Measurements from ENCODE around the gene EXOC4.
"Not testable (repeated sequence)": the region's sequence is repeated elsewhere in the genome, so short reads cannot be mapped to it uniquely, and the experiment has no call there.

The EXOC4 gene

DNA sequence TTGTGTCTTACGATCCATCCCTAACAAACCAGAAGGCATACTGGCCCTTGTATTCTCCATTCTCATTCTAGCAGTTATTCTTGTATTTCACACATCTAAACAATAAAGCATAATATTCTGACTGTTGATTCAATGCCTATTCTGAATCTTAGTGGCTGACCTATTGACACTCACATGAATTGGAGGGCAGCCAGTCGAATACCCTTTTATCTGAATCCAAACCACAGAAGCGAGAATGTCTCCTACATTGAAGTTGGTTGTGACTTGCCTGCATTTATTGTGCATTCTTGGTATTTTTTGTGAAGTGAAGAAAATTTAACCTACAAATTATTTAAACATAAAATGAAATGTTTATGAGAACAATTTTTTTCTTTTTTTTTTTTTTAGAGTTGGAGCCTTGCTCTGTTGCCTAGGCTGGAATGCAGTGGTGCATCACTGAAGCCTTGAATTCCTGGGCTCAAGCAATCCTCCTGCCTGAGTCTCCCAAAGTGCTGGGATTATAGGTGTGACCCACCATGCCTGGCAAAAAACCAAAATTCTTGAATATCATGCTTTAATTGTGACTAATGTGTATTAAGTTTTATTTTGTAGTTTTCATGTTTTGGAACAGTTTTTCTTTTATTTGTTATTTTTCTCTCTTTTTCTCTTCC lies 22.7 kb downstream of the EXOC4 start:
- no peak for DNase-seq

DNA sequence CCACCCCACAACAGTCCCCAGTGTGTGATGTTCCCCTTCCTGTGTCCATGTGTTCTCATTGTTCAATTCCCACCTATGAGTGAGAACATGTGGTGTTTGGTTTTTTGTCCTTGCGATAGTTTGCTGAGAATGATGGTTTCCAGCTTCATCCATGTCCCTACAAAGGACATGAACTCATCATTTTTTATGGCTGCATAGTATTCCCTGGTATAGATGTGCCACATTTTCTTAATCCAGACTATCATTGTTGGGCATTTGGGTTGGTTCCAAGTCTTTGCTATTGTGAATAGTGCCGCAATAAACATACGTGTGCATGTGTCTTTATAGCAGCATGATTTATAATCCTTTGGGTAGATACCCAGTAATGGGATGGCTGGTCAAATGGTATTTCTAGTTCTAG lies 26.1 kb downstream of the EXOC4 start:
- not testable (repeated sequence) for DNase-seq

DNA sequence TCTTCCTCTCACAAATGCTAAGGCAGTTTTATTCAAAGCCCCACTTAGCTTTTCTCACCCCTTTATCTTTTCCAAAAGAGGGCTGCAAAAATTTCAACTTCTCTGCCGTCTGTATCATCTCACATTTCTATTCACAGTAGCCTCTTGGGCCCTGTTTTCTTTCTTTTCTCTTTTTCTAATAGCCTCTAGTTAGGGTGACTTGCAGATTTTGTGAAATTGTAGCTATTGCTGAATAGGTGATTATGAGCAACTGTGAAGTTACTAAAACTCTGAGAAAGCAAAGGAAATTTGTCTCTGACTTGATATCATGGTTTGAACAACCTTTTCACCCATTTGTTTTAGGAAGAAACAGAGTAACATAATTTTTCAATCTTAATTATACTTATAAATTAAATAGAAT lies 29.2 kb downstream of the EXOC4 start:
- no peak for DNase-seq

DNA sequence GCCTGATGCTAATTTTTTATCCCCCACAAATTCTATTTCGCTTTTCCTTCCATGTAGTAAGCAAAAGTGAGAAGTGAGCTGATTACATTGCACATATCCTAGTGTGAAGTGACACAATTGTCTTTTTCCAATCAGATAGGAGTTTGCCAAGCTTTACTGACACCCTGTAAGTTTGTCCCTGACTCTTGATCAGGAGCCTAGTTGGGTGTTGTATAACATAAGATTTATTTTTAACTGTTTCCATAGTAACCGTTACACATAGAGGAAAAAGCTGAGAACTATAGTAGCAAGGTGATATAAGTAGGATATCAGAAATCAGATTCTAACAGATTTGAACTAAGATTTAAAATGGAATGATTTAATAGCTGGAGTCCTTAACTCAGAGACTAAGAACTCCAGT lies 31.2 kb downstream of the EXOC4 start:
- DNase-seq = no peak

DNA sequence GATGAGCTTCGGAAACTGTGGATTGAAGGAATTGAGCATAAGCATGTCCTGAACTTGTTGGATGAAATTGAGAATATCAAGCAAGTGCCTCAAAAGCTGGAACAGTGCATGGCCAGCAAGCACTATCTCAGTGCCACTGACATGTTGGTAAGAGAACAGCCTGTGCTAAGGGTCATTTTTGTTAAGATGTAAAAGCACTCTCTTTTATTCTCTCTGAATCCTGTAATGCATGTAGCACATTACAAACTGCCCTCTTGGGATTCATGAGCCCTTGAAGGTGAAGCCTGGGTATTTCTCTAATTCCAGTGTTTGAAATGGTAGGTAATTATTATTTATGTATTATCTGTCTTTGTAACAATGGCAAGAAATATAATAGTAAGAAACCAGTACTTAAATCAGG lies 36.1 kb downstream of the EXOC4 start:
- DNase-seq = no peak

DNA sequence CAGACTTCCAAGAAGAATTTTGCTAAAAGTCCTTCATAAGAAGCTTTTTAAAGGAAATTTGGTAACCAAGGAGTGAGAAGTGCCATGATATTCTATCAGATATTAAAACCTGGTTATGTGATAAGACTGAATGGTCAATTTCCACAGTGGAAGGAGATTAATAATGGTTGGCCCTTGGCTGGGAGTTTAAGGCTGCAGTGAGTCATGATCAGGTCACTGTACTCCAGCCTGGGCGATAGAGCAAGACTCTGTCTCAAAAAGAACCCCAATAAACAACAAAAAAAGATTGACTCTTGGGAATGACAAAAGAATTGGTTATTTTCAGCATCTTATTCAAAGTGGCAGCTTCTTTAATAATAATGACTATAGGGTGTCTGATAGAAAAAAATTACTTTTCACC lies 37.2 kb downstream of the EXOC4 start:
- no peak for DNase-seq

DNA sequence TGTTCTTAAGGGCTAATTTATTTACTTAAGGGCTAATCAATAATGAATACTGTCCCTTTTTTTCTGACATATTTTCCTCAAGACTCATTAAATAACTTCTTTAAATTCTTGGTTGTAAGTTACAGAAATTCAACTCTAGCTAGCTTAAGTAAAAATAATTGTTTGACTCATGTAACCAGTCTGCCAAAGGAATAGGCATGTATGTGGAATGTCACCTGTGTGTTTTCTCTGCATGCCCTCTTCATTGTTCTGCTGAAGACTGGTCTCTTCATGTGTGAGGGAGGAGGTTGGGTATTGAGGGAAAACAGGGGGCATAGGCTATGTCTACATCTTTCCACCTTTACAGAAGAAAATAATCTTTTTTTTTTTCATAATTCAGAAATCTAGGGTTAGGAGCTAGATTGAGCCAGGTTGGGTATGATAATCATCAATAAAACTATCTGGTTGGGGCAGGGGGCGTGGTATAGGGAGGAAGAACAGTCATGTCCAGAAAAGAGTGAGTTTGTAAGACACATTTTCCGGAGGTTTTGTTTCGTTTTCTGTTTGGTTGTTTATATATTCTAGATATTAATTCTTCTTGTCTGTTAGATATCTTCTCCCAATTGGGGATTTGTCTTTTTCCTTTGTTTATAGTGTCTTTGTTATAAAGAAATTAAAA lies 37.9 kb downstream of the EXOC4 start:
- no peak for DNase-seq

DNA sequence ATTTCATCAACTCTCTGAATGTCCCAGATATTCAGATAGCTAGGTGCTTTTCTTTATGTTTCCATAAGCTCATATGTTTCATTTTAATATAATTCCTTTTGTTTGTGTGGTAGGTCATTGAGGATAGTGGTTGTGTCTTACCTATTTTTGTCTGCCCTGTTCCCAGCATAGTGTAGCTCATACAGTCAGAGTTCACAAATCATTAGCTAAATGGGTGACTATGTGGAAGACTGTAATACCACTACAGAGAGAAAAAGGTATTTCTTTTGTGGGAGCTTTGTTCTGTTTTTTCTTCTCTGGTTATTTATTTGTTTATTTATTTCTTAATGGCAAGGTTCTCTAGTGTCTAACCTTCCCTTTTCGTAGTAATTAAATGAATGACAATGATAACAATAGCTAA lies 39.8 kb downstream of the EXOC4 start:
- DNase-seq = no peak

DNA sequence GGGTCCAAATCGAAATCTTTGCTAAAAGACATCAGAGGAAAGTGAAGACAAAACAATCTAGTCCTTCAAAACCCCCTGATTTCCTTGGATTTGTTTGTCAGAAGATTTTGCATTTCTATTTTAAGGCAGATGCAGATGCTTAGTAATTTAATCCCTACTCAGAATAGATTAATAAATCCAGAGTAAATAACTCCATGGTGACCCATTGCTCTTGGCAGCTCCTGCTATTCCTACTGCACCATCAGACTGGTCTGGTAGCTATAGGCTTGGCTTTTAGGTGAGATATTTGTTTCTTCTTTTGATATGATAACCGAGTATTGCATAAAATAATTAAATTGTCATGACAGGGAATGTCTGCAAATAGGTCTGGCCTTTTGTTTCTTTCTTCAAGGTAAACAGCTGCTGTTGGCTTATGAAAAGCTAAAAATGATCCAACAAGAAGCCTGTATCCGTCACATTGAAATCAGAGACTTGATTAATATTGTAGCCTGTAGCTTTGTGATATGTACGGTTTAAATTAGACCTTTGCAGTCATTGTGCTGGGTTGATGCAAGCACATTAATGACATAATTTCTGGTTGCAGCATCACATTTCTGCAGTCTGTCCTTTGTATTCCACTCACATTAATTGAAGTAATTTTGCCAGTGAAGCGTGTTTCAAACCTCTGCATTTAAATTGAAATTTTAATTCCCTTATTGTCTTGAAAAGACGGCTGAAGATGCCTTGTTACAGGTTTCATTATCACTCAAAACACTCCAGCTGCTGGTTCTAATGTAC lies 40.7 kb downstream of the EXOC4 start:
- no peak for DNase-seq

DNA sequence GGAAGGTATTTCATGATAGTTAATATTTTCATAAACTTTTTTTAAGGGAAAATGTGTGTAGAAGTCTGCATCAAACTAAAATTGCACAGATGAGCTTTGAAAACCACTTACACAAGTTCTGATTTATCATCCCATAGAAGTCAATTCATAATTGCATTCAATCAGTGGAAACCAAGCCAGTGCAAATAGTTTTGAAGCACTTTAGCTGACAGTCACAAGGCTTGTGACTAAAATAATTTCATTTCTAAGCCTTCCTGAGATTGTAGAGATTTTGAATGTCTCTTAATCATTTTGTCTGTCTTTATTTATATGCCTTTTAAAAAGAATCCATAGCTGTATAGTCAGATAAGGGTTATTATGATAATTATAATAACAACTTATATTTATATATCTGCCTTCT lies 41.4 kb downstream of the EXOC4 start:
- DNase-seq = no peak

DNA sequence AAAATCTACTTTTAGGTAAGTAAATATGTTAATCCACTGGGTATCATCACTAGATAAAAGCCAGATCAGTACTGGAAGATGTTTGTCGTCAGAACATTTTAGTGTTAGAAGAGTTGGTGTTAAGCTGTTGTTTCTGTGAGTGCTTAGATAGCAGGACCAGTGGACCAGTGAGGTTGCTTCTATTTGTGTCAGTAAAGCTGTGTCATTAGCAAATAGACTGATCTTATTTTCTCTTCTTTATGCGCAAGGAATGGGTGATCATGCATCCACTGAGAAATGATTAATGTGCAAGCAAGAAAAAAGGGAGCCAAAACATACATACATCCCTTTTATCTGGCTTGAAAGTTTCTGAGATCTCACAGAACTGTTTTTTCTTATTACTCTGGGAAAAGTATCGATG lies 42.6 kb downstream of the EXOC4 start:
- DNase-seq = no peak

DNA sequence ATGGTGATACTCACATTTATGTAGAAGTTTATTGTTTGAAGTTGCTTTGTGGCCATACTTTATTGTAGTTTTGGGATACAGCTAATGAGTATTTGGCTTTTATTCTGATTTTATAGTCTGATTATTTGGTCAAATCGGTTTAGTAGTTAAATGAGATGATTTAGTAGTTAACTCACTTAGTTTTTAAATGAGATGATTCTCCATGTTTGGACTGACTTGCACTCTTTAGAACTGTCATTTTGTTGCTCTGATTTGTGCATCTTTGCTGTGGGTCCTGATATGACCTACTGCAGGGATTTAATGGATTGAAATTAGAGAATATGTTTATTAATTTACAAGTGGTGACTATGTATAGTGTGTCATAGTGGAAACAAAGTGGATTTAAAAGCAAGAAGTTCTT lies 44.2 kb downstream of the EXOC4 start:
- no peak for DNase-seq

DNA sequence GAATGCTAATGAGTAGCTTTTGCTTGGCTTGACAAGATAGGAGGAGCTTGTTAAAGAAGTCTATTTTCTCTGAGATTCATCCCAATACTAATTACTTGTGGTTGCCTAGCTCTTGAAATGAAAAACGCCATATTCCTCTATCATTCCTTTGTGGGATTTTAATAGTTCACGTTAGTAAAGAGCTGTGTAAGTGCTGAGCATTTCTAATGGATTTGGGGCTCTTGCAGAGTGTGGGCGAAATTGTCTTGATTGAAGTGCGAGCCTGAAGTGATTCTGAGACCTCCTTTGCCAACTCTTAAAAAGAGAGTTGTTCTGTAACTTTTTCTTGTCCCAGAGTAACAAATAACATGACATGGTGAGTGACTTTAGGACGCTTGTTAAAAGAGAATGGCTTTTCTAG lies 45.2 kb downstream of the EXOC4 start:
- DNase-seq = no peak

DNA sequence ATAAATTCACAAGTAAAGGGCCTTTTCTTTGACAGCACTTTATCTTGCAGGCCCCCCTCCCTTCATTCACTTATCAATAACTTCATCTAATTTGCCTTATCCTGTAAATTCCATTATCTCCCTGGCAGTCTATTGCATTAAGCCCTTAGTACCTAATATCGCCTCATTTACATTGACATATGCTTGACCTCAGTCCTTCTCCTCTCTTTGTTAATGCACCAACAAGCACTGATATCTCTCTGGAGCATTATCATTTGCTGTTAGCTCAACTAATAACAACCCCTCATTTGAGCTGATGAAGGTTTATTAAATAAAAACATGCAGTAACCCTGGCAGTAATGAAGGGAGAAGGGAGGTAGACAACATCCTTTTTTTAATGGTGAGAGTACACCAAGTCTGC lies 46.8 kb downstream of the EXOC4 start:
- DNase-seq = no peak

DNA sequence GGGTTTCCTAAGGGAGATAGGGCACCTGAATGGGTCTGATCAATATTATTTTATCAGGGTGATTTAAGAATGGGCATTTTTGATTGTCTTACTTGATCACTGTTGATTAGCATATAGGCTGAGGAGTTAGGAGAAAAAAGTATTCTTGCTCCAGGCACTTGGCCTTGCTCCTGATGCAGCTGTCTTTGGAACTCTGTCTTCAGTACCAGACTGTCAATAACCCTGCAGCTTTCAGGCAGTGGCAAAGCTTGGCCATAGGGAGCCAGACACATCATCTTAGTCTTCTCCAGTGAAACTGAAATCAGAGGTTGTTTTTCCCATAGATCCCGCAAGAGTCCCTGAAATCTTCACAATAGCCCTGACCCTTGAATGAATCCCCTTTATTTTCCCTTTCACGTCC lies 47.2 kb downstream of the EXOC4 start:
- no peak for DNase-seq

DNA sequence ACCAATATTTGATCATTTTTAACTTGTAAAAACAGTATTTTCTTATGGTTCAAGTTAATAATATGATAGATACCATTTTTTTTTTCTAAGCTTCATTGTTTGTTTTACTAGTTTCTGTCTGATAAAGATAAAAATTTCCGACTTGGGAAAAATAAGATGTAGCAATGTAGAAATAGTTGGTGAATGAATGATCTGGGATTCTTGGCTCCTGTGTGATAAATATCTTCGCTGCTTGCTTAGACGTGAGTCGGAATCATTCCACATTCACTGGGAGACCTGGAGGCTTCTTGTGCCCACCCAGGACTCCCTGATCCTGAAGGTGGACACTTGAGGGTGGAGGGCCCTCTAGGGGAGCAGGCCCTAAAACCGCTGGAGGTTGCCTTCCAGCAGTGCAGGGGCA lies 47.9 kb downstream of the EXOC4 start:
- no peak for DNase-seq

DNA sequence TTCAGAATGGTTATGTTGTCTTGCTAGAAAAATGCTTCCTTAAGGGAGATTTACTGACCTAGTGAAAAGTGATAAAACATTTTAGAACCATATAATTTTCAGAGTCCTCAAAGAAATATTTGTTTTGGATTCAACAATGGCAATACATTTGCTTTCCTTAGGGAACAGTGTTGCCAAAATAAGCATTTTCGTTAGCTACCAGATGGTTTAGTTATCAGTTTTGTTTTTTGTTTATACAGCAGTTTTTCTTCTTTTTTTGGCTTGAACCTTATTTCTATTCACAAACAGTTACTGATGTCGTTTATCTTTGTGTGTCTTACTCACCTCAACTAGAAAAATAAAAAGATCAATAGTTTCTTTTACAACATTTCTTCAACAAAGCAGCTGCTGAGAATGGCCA lies 48.6 kb downstream of the EXOC4 start:
- DNase-seq = no peak

DNA sequence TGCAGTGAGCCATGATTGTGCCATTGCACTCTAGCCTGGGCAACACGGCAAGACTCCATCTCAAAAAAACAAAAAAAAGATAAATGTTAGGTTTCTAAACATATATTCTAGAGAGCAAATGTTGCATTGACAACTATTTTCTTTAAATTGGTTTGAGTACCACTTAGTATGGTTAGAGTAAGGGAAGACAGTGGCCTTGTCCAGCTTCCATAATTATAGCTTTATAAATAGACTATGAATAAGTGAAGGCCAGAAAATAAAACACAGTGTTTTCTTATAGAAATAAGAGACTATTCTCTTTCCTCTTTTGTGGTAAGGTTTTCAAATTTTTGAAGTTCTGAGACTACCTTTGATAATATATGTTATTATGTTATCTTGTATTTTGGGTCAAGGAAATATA lies 50.5 kb downstream of the EXOC4 start:
- DNase-seq = no peak

DNA sequence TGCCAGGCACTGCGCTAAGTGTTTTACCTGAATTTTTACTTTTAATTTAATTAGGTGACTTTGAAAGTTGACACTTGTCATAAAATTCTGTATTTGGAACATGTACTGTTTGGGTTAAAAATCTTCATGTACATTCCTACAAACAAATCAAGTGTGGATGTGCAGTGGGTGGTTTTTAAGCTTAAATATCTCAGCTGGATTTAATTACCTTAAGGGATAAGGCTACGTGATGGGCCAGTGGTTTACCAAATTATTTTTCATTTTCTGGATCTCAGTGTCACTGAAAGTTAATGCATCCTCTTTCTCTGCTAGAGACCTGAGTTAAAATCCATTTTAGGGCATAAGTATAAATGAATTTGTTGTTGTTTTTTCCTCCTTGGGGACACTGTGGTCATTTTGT lies 51.1 kb downstream of the EXOC4 start:
- no peak for DNase-seq

DNA sequence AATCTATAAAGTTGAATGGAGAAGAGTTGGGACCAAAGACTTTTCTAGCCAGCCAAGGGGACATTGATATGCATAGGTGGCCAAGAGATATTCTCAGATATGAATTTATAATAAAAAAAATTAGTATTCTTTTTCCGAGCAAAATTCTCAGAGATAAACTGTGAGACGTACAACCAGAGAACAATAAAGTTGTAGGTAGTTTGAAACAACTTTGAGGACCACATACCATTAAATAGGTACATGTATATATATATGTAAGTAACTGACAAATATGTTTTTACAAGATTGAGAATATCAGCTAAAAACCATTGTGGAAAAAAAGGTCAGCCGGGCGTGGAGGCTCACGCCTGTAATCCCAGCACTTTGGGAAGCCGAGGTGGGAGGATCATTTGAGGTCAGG lies 56.5 kb downstream of the EXOC4 start:
- DNase-seq = no peak

DNA sequence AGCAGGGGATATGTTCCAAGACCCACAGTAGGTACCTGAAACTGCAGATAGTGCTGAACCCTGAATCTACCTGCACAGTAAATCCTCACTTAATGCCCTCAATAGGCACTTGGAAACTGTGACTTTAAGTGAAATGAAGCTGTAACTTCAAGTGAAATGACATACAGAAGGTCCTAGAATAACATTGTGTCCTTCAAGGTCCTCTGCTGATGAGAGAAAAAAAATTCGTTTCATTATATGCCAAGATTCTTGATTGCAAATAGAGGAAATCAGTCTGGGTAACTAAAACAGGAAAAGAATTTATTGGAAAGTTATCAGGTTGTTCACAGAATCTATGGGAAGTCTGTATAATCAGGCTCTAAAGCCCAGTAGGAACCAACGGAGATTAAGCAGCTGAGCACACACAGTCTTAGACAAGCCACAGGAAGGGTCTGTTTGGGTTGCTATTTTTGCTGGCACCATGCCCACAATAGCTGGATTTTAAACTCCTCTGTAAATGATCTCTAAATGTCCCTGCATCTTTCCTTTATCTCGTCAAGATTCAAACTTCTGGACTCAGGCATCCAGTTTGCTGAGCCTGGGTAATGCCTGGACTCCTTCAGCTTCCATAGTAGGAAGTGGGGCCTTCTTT lies 57.5 kb downstream of the EXOC4 start:
- DNase-seq = no peak

DNA sequence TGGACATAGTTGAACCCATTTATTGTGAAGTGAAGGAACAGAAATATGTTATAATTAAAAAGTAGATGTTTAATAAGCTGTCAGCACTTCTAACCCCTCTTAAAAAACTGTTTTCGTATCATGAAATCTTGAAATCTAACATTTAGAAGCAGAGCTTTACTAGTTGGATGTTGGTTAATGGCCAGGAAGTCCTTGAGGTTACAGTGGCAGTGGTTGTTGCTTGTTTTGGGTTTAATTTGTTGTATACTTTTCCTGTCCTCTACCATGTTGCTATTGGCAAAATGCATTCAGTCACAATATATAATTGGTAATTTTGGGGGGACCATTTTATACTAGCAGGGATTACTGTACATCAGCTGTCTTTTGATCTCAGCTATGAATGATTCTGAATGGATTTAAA lies 60.7 kb downstream of the EXOC4 start:
- no peak for DNase-seq

DNA sequence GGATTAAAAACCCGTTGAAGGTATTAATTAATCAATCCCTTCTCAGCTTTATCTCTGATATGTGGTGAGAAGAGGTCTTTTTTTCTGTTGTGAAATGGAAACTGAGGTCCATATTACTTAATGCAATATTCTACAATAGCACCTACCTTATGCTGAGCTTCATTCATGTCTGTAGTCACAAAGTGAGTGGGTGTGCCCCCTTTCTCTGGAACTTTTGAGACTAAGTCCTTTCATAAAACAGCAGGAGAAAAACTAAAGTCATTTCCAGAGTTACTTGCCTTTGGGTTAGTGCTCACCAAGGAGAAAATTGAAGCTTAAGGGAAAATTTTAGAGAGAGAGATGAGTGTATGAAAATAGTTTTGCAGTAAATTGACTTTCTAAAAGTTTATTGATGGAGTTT lies 61.2 kb downstream of the EXOC4 start:
- DNase-seq = no peak

All from NCI-H526 treated with DMSO at 0.1 percent for 48 hours (cell line).